Stimulated activated CD4-positive, alpha-beta T cell treated with anti-CD3 and anti-CD28 coated beads, TNF-alpha, amount 100 ng/mL, for 1 hour (primary cell): Measurements from ENCODE around the gene CLNK.
"Not testable (repeated sequence)": the region's sequence is repeated elsewhere in the genome, so short reads cannot be mapped to it uniquely, and the experiment has no call there.

ENCODE experiments used
- DNase-seq, 3 donors: peaks; one replicate each; pipeline ENCODE4 v3.0.0-alpha.2; 2020; ENCODE audit warnings: low read depth in 3 of 3, low spot score in 1 of 3

Gene CLNK

GRCh38 chr4:10614926-10615325, 69.6 kb downstream of the CLNK start:
- DNase-seq, result not testable (repeated sequence)

- no peak for DNase-seq
Measured at GRCh38 chr4:10613926-10614478, 70.6 kb downstream of the CLNK start.

GRCh38 chr4:10612476-10612875, 72.1 kb downstream of the CLNK start:
- no peak for DNase-seq

GRCh38 chr4:10611673-10612072, 72.9 kb downstream of the CLNK start:
- no peak for DNase-seq

GRCh38 chr4:10608501-10609219, 75.9 kb downstream of the CLNK start:
- DNase-seq, result no peak

GRCh38 chr4:10607206-10607605, 77.4 kb downstream of the CLNK start:
- DNase-seq, result no peak

- no peak for DNase-seq
Measured at GRCh38 chr4:10606483-10607155, 77.9 kb downstream of the CLNK start.

- DNase-seq, result no peak
Measured at GRCh38 chr4:10605746-10606482, 78.7 kb downstream of the CLNK start.

- DNase-seq, result no peak
Measured at GRCh38 chr4:10605031-10605430, 79.5 kb downstream of the CLNK start.

- no peak for DNase-seq
Measured at GRCh38 chr4:10599574-10599973, 85.0 kb downstream of the CLNK start.

- no peak for DNase-seq
Measured at GRCh38 chr4:10598829-10599228, 85.7 kb downstream of the CLNK start.

- DNase-seq, result no peak
Measured at GRCh38 chr4:10596586-10597290, 87.8 kb downstream of the CLNK start.

- DNase-seq, result no peak
Measured at GRCh38 chr4:10593130-10593529, 91.4 kb downstream of the CLNK start.

GRCh38 chr4:10590896-10591295, 93.7 kb downstream of the CLNK start:
- no peak for DNase-seq

GRCh38 chr4:10589799-10590198, 94.8 kb downstream of the CLNK start:
- no peak for DNase-seq

- no peak for DNase-seq
Measured at GRCh38 chr4:10589321-10589720, 95.2 kb downstream of the CLNK start.

- no peak for DNase-seq
Measured at GRCh38 chr4:10587697-10588096, 96.9 kb downstream of the CLNK start.

- no peak for DNase-seq
Measured at GRCh38 chr4:10587296-10587695, 97.3 kb downstream of the CLNK start.

GRCh38 chr4:10584042-10584441, 100.5 kb downstream of the CLNK start:
- DNase-seq, result no peak

- no peak for DNase-seq
Measured at GRCh38 chr4:10582951-10583350, 101.6 kb downstream of the CLNK start.

- DNase-seq, result no peak
Measured at GRCh38 chr4:10582059-10582686, 102.4 kb downstream of the CLNK start.
